GM12878 (cell line): ENCODE measurements around the gene SLC26A11. TPM values are rescaled to one million over a fixed set of nuclear protein-coding genes. Genes with fewer than 3 reads are reported as not detected.

Experiments used
- ATAC-seq: fragments of 200-7000 bp; cut with Tn5 transposase; 3 replicates; pipeline ENCODE4 v1.9.1; 2020; ENCODE audit warnings: mild to moderate bottlenecking, moderate library complexity
- BruUV-seq: library from RNA; stranded (reverse); fragments of 400-500 nt; replicated peaks from 2 replicates; lab custom pipeline; 2021; lab: Mats Ljungman, UMichigan
- CTCF ChIA-PET: fragments of 300-600 bp; sonication (Branson Sonifier 250); formaldehyde crosslinking; extraction: SDS; loops from one replicate; lab custom pipeline; 2021; ENCODE audit warnings: inconsistent platforms; lab: Yijun Ruan, JAX
- POLR2A ChIA-PET: fragments of 350-600 bp; formaldehyde crosslinking; extraction: SDS; loops from one replicate; lab custom pipeline; 2021; ENCODE audit warnings: inconsistent platforms; lab: Charles Lee
- RAD21 ChIA-PET: fragments of 300-600 bp; sonication (Branson Sonifier 250); formaldehyde crosslinking; loops from one replicate; lab custom pipeline; 2023; ENCODE audit warnings: antibody characterized with exemption; ENCODE audit not compliant: unreplicated experiment; lab: Charles Lee
- SMC1A ChIA-PET: fragments of 300-600 bp; sonication (Branson Sonifier 250); formaldehyde crosslinking; loops from one replicate; lab custom pipeline; 2023; ENCODE audit not compliant: unreplicated experiment, uncharacterized antibody; lab: Charles Lee
- DNase-seq: peaks from one replicate; pipeline ENCODE4 v3.0.0-alpha.2; 2011; ENCODE audit warnings: low read depth, low spot score
- FAIRE-seq: peaks from 3 replicates; lab custom pipeline; 2011; peaks lifted over from hg19 to GRCh38; lab: Jason Lieb, UNC
- H2AFZ ChIP-seq: 2 replicates; pipeline ENCODE4 v1.6.0; 2011; ENCODE audit warnings: low read depth, low read length, control low read depth; ENCODE audit not compliant: control insufficient read depth
- H3K27ac ChIP-seq: 2 replicates; pipeline ENCODE4 v1.5.1; 2011; ENCODE audit warnings: control low read depth; ENCODE audit not compliant: control insufficient read depth, insufficient read depth
- H3K27me3 ChIP-seq, 2 experiments: replicated peaks in 1 of 2; 2 replicates each; pipeline versions ENCODE4 v1.6.0 to v1.6.1; 2011; ENCODE audit warnings: low read length in 1 of 2; ENCODE audit not compliant: control insufficient read depth in 2 of 2, insufficient read depth in 2 of 2
- H3K36me3 ChIP-seq, 2 experiments: 2 replicates each; pipeline ENCODE4 v1.5.1; 2011; ENCODE audit warnings: low read length in 1 of 2; ENCODE audit not compliant: control insufficient read depth in 2 of 2, insufficient read depth in 2 of 2
- H3K4me1 ChIP-seq: 2 replicates; pipeline ENCODE4 v1.6.1; 2011; ENCODE audit warnings: mild to moderate bottlenecking, low read length, moderate library complexity, mixed read lengths; ENCODE audit not compliant: control insufficient read depth, insufficient read depth
- H3K4me2 ChIP-seq: 2 replicates; pipeline ENCODE4 v1.6.0; 2011; ENCODE audit warnings: control low read depth; ENCODE audit not compliant: control insufficient read depth, insufficient read depth
- H3K4me3 ChIP-seq: fragments of 200-600 bp; sonication (generic); 2 replicates; pipeline ENCODE4 v1.5.1; 2016
- H3K79me2 ChIP-seq: 2 replicates; pipeline ENCODE4 v1.6.0; 2011; ENCODE audit warnings: low read length; ENCODE audit not compliant: control insufficient read depth, insufficient read depth
- H3K9ac ChIP-seq: 2 replicates; pipeline ENCODE4 v1.8.0; 2011; ENCODE audit warnings: low read length, control low read depth, mixed read lengths; ENCODE audit not compliant: control insufficient read depth, insufficient read depth
- H3K9me3 ChIP-seq: replicated peaks from 3 replicates; pipeline ENCODE4 v1.5.1; 2011; ENCODE audit warnings: mild to moderate bottlenecking, low read length; ENCODE audit not compliant: control insufficient read depth, insufficient read depth
- H4K20me1 ChIP-seq: 2 replicates; pipeline ENCODE4 v1.6.0; 2011; ENCODE audit not compliant: control insufficient read depth, insufficient read depth
- BACH1 ChIP-seq: fragments of 450-650 bp; IDR thresholded peaks from 2 replicates; pipeline ENCODE4 v1.6.1; 2017; ENCODE audit warnings: mild to moderate bottlenecking, borderline replicate concordance
- CBFB ChIP-seq: IDR thresholded peaks from 2 replicates; pipeline ENCODE4 v1.6.1; 2016; ENCODE audit warnings: antibody characterized with exemption, low read depth
- IRF4 ChIP-seq: IDR thresholded peaks from 2 replicates; pipeline ENCODE4 v1.6.1; 2011; ENCODE audit warnings: low read depth, low read length
- MTA3 ChIP-seq: IDR thresholded peaks from 2 replicates; pipeline ENCODE4 v1.6.1; 2012; ENCODE audit warnings: low read length, inconsistent platforms, borderline replicate concordance
- NBN ChIP-seq: fragments of 450-650 bp; IDR thresholded peaks from 2 replicates; pipeline ENCODE4 v1.6.1; 2016
- SPI1 ChIP-seq: IDR thresholded peaks from 2 replicates; pipeline ENCODE4 v1.6.1; 2011; ENCODE audit warnings: low read depth, mild to moderate bottlenecking, low read length, moderate library complexity, borderline replicate concordance; ENCODE audit not compliant: insufficient read depth
- ZNF207 ChIP-seq: fragments of 450-650 bp; IDR thresholded peaks from 2 replicates; pipeline ENCODE4 v1.6.1; 2014; ENCODE audit warnings: antibody characterized with exemption, mild to moderate bottlenecking, borderline replicate concordance
- WGBS: methylation state at CpG from one replicate; pipeline ENCODE4 v1.1.6; 2016; ENCODE audit warnings: low lambda C conversion rate; ENCODE audit not compliant: insufficient replicate concordance, insufficient coverage; ENCODE audit errors: missing lambda C conversion rate; 5-methylcytosine and 5-hydroxymethylcytosine counted together
- in situ Hi-C: fragments of 300-500 bp; cut with MboI; formaldehyde crosslinking; loops from 9 replicates; pipeline ENCODE4 v1.14.3; 2018; ENCODE audit warnings: mixed read lengths
- intact Hi-C: fragments of 100-400 bp; cut with micrococcal nuclease; formaldehyde crosslinking; loops from one replicate; pipeline ENCODE4 v1.14.2; 2022; ENCODE audit not compliant: unreplicated experiment
- polyA plus RNA-seq, 11 experiments: library from polyadenylated mRNA; depleted of rRNA in 4 of 11; unstranded in 6 of 11; stranded (reverse) in 5 of 11; fragments of >200 nt; fragmentation: Nextera tagmentation in 4 of 11; fragmentation: Illumina TruSeq in 1 of 11; extraction: Ambion mirVana in 4 of 11; extraction: Trizol in 1 of 11; gene quantifications; 1 replicate in 1 of 11; 2 replicates in 10 of 11; pipeline versions ENCODE4 v1.2.1 to v1.2.3, GENCODE V29; 2011 to 2016; ENCODE audit warnings: inconsistent platforms in 2 of 11, missing spikeins in 2 of 11, low read depth in 1 of 11
- total RNA-seq, 4 experiments: library from RNA; depleted of rRNA in 3 of 4; stranded (reverse); fragments of >200 nt in 3 of 4; fragmentation: Illumina TruSeq in 1 of 4; extraction: Trizol in 1 of 4; gene quantifications; 2 replicates each; pipeline versions ENCODE4 v1.2.1 to v1.2.3, GENCODE V29; 2013 to 2021
- TF ChIP-seq, protein P1 (sequence below): fragments of 450-650 bp; IDR thresholded peaks from 2 replicates; pipeline ENCODE4 v1.6.1; 2017; ENCODE audit warnings: low read depth, mild to moderate bottlenecking, moderate library complexity

Gene SLC26A11
- total and polyA plus RNA-seq, 10 of the 15 experiments (the other 5 are each of a cell fraction or from before 2014, with no cell fraction given): 0.05 to 4.1 (median 1.2) TPM; not detected in 1

DNA sequence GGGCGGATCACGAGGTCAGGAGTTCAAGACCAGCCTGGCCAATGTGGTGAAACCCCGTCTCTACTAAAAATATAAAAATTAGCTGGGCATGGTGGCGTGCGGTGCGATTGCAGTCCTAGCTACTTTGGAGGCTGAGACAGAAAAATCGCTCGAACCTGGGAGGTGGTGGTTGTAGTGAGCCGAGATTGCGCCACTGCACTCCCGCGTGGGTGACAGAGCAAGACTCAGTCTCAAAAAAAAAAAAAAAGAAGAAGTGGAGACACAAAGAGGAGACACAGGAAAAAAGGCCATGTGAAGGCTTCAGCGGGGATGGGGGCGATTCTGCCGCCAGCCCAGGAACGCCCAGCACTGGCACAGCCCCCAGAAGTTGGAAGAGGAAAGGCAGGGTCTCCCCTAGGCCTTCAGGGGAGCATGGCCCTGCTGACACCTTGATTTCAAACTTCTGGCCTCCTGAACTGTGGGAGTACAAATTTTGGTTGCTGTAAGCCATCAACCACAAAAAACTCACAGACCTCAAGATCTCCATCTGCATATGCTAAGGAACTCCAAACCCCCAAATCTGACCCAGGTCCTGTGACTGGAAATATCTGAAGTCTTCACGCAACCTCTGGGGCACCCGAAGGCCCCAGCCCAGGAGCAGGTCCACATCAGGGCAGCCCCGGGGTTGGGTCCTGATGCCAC, 7.1 kb upstream of the SLC26A11 start:
- H3K9me3 ChIP-seq: no peaks in the 10 kb centered on the region
- WGBS: 73% methylated on average over 17 of the region's 19 CpGs
- ChIA-PET CTCF (no interaction called here), RAD21 (interaction anchor here (0.7 kb wide), 1 partner anchor 16 kb away, joined by 3 read pairs; no protein-coding TSS in a partner anchor)
- H3K36me3 ChIP-seq: peaks cover 0 to 5% of the 10 kb centered on the region in 2 experiments
- no peak overlapping the region for H3K4me2 ChIP-seq
- in situ Hi-C loops (no loop called here), intact Hi-C loops (no loop called here)
- H3K9ac ChIP-seq: no peak overlapping the region
- H2AFZ ChIP-seq: no peak overlapping the region
- no peaks in the 10 kb centered on the region for H3K4me1 ChIP-seq
- H3K4me3 ChIP-seq: no peak overlapping the region
- H4K20me1 ChIP-seq: no peaks in the 10 kb centered on the region
- no peak for DNase-seq
- H3K79me2 ChIP-seq: no peaks in the 10 kb centered on the region
- peak; percentile 23; the same call in 1 of the 2 replicates for TF ChIP-seq SPI1
- TF ChIP-seq CBFB: no peak
- TF ChIP-seq, all 136 proteins: peak for 1
- FAIRE-seq (no peak), ATAC-seq (no peak)
- H3K27ac ChIP-seq: no peak overlapping the region
- no TSS peak for BruUV-seq
- POLR2A ChIA-PET: no interaction called here
- no peaks in the 10 kb centered on the region for H3K27me3 ChIP-seq
- SMC1A ChIA-PET: no interaction called here

DNA sequence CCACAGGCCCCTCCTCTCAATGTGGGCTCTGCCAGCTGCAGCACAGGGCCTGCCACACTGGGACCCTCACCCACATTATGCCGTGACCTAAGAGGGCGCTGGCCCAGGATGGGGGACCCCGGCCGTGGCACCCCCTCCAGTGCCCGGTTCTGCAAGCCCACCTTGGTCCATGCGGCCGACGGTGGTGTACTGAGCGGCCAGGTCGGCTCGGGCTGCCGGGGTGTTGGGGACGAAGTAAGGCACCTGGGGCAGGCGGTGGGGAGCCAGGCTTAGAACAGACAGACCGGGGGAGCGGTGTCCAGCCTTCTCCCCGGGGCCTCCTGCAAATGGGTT, 6.6 kb upstream of the SLC26A11 start:
- SMC1A ChIA-PET: no interaction called here
- CTCF ChIA-PET: no interaction called here
- BruUV-seq: no TSS peak
- no peaks in the 10 kb centered on the region for H4K20me1 ChIP-seq
- in situ Hi-C loops (no loop called here), intact Hi-C loops (no loop called here)
- POLR2A ChIA-PET: no interaction called here
- no peaks in the 10 kb centered on the region for H3K4me1 ChIP-seq
- no peak overlapping the region for H2AFZ ChIP-seq
- H3K36me3 ChIP-seq: peaks cover 0 to 5% of the 10 kb centered on the region in 2 experiments
- DNase-seq (no peak), FAIRE-seq (no peak), ATAC-seq (no peak)
- H3K9ac ChIP-seq: no peak overlapping the region
- 94% methylated on average over 17 of the region's 17 CpGs for WGBS
- H3K9me3 ChIP-seq: no peaks in the 10 kb centered on the region
- no peak overlapping the region for H3K4me2 ChIP-seq
- TF ChIP-seq ZNF207 (no peak), BACH1 (no peak), NBN (no peak), IRF4 (no peak), MTA3 (no peak)
- TF ChIP-seq, protein P1, sequence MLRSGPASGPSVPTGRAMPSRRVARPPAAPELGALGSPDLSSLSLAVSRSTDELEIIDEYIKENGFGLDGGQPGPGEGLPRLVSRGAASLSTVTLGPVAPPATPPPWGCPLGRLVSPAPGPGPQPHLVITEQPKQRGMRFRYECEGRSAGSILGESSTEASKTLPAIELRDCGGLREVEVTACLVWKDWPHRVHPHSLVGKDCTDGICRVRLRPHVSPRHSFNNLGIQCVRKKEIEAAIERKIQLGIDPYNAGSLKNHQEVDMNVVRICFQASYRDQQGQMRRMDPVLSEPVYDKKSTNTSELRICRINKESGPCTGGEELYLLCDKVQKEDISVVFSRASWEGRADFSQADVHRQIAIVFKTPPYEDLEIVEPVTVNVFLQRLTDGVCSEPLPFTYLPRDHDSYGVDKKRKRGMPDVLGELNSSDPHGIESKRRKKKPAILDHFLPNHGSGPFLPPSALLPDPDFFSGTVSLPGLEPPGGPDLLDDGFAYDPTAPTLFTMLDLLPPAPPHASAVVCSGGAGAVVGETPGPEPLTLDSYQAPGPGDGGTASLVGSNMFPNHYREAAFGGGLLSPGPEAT: no peak
- H3K27ac ChIP-seq: no peak overlapping the region
- no peaks in the 10 kb centered on the region for H3K79me2 ChIP-seq
- RAD21 ChIA-PET: no interaction called here
- H3K27me3 ChIP-seq: no peaks in the 10 kb centered on the region
- no peak overlapping the region for H3K4me3 ChIP-seq
